ENCODE results near the gene JARID2. TPM values are rescaled to one million over a fixed set of nuclear protein-coding genes. Genes with fewer than 3 reads are reported as not detected.
"Not testable (repeated sequence)": the region's sequence is repeated elsewhere in the genome, so short reads cannot be mapped to it uniquely, and the experiment has no call there.

The JARID2 gene
- total RNA-seq, 2 experiments from 2014 or later, result 30.0 to 42.4 TPM

GRCh38 chr6:15290962-15291704 lies 45.3 kb downstream of the JARID2 start:
- ATAC-seq, result peak; percentile 25
- Mint-ChIP-seq H3K4me3 (no peak overlapping the region), H3K36me3 (peaks cover 28% of the 10 kb centered on the region), H3K27ac (peak overlapping the region; percentile 69), H3K27me3 (no peaks in the 10 kb centered on the region), H3K9me3 (ENCODE audit: low read depth) (no peaks in the 10 kb centered on the region), H3K4me1 (peaks cover 67% of the 10 kb centered on the region)
- CTCF ChIA-PET, result interaction anchor here (1.0 kb wide), 1 partner anchor 59 kb away, joined by 3 read pairs; no protein-coding TSS in a partner anchor
- no peak for DNase-seq

GRCh38 chr6:15292721-15293302 lies 46.9 kb downstream of the JARID2 start:
- Mint-ChIP-seq H3K9me3 (ENCODE audit: low read depth) (no peaks in the 10 kb centered on the region), H3K36me3 (peaks cover 25% of the 10 kb centered on the region), H3K27ac (peak overlapping the region; percentile 44), H3K27me3 (no peaks in the 10 kb centered on the region), H3K4me3 (no peak overlapping the region), H3K4me1 (peaks cover 79% of the 10 kb centered on the region)
- DNase-seq (no peak), ATAC-seq (no peak)
- CTCF ChIA-PET, result no interaction called here

- no peaks in the 10 kb centered on the region for H3K27me3 Mint-ChIP-seq
- peaks cover 79% of the 10 kb centered on the region for H3K4me1 Mint-ChIP-seq
- H3K4me3 Mint-ChIP-seq, result no peak overlapping the region
- no peak for DNase-seq
- peaks cover 21% of the 10 kb centered on the region for H3K36me3 Mint-ChIP-seq
- ATAC-seq, result no peak
- no peaks in the 10 kb centered on the region for H3K9me3 Mint-ChIP-seq (ENCODE audit: low read depth)
- H3K27ac Mint-ChIP-seq, result peak overlapping the region; percentile 40
- CTCF ChIA-PET, result interaction anchor here (1.0 kb wide), 1 partner anchor 10 kb away, joined by 3 read pairs; no protein-coding TSS in a partner anchor
Measured at GRCh38 chr6:15293674-15294073, 47.8 kb downstream of the JARID2 start.

- no peaks in the 10 kb centered on the region for H3K27me3 Mint-ChIP-seq
- no peak overlapping the region for H3K4me3 Mint-ChIP-seq
- CTCF ChIA-PET, result interaction anchor here (1.0 kb wide), 1 partner anchor 9 kb away, joined by 3 read pairs; no protein-coding TSS in a partner anchor
- H3K9me3 Mint-ChIP-seq (ENCODE audit: low read depth), result no peaks in the 10 kb centered on the region
- H3K36me3 Mint-ChIP-seq, result peaks cover 17% of the 10 kb centered on the region
- DNase-seq, result no peak
- peak overlapping the region; percentile 27 for H3K27ac Mint-ChIP-seq
- ATAC-seq, result no peak
- peaks cover 82% of the 10 kb centered on the region for H3K4me1 Mint-ChIP-seq
Measured at GRCh38 chr6:15294504-15294903, 48.6 kb downstream of the JARID2 start.

GRCh38 chr6:15296249-15296648 lies 50.4 kb downstream of the JARID2 start:
- peak overlapping the region; percentile 48 for H3K4me3 Mint-ChIP-seq
- no peaks in the 10 kb centered on the region for H3K9me3 Mint-ChIP-seq (ENCODE audit: low read depth)
- no peak for DNase-seq
- CTCF ChIA-PET, result interaction anchor here (0.8 kb wide), 1 partner anchor 145 kb away, joined by 3 read pairs; no protein-coding TSS in a partner anchor
- H3K27me3 Mint-ChIP-seq, result no peaks in the 10 kb centered on the region
- peak overlapping the region; percentile 92 for H3K27ac Mint-ChIP-seq
- peaks cover 86% of the 10 kb centered on the region for H3K4me1 Mint-ChIP-seq
- H3K36me3 Mint-ChIP-seq, result peaks cover 19% of the 10 kb centered on the region
- no peak for ATAC-seq

GRCh38 chr6:15296735-15297134 lies 50.9 kb downstream of the JARID2 start:
- DNase-seq, result peak; percentile 79

GRCh38 chr6:15297167-15297566 lies 51.3 kb downstream of the JARID2 start:
- H3K27me3 Mint-ChIP-seq; H3K9me3 Mint-ChIP-seq (ENCODE audit: low read depth); H3K4me3 Mint-ChIP-seq; ATAC-seq; DNase-seq: not testable (repeated sequence)
- CTCF ChIA-PET, result interaction anchor here (1.6 kb wide), 1 partner anchor 9 kb away, joined by 4 read pairs; no protein-coding TSS in a partner anchor
- peaks cover 26% of the 10 kb centered on the region for H3K36me3 Mint-ChIP-seq
- peak overlapping the region; percentile 92 for H3K27ac Mint-ChIP-seq
- peaks cover 86% of the 10 kb centered on the region for H3K4me1 Mint-ChIP-seq

More at GRCh38 chr6:15296735-15297134, 50.9 kb downstream of the JARID2 start:
- Mint-ChIP-seq H3K4me3 (peak overlapping the region; percentile 48), H3K9me3 (ENCODE audit: low read depth) (no peaks in the 10 kb centered on the region), H3K4me1 (peaks cover 86% of the 10 kb centered on the region), H3K36me3 (peaks cover 24% of the 10 kb centered on the region), H3K27me3 (no peaks in the 10 kb centered on the region), H3K27ac (peak overlapping the region; percentile 92)
- peak; percentile 70 for ATAC-seq
- CTCF ChIA-PET, result interaction anchor here (1.6 kb wide), 1 partner anchor 9 kb away, joined by 4 read pairs; no protein-coding TSS in a partner anchor

- peaks cover 88% of the 10 kb centered on the region for H3K4me1 Mint-ChIP-seq
- no peaks in the 10 kb centered on the region for H3K9me3 Mint-ChIP-seq (ENCODE audit: low read depth)
- CTCF ChIA-PET, result interaction anchor here (1.3 to 2.9 kb wide), 3 partner anchors 8 to 46 kb away, joined by 4 to 11 read pairs (median 4); no protein-coding TSS in a partner anchor
- no peaks in the 10 kb centered on the region for H3K27me3 Mint-ChIP-seq
- no peak overlapping the region for H3K4me3 Mint-ChIP-seq
- DNase-seq (no peak), ATAC-seq (no peak)
- peak overlapping the region; percentile 92 for H3K27ac Mint-ChIP-seq
- H3K36me3 Mint-ChIP-seq, result peaks cover 24% of the 10 kb centered on the region
Measured at GRCh38 chr6:15297895-15298590, 52.2 kb downstream of the JARID2 start.

GRCh38 chr6:15299430-15300131 lies 53.7 kb downstream of the JARID2 start:
- Mint-ChIP-seq H3K4me3 (peak overlapping the region; percentile 43), H3K27me3 (no peaks in the 10 kb centered on the region), H3K36me3 (peaks cover 18% of the 10 kb centered on the region), H3K4me1 (peaks cover 87% of the 10 kb centered on the region), H3K27ac (peak overlapping the region; percentile 92), H3K9me3 (ENCODE audit: low read depth) (no peaks in the 10 kb centered on the region)
- peak; percentile 90 for DNase-seq
- peak; percentile 65 for ATAC-seq
- CTCF ChIA-PET, result interaction anchor here (0.7 to 4.1 kb wide), 8 partner anchors 11 to 50 kb away, joined by 3 to 13 read pairs (median 3); no protein-coding TSS in a partner anchor

- H3K4me1 Mint-ChIP-seq, result peaks cover 91% of the 10 kb centered on the region
- H3K4me3 Mint-ChIP-seq, result peak overlapping the region; percentile 43
- peaks cover 18% of the 10 kb centered on the region for H3K36me3 Mint-ChIP-seq
- CTCF ChIA-PET, result interaction anchor here (4.1 kb wide), 1 partner anchor 52 kb away, joined by 13 read pairs; no protein-coding TSS in a partner anchor
- H3K27ac Mint-ChIP-seq, result peak overlapping the region; percentile 92
- DNase-seq (no peak), ATAC-seq (peak; percentile 24)
- H3K27me3 Mint-ChIP-seq, result no peaks in the 10 kb centered on the region
- H3K9me3 Mint-ChIP-seq (ENCODE audit: low read depth), result no peaks in the 10 kb centered on the region
Measured at GRCh38 chr6:15301179-15302006, 55.5 kb downstream of the JARID2 start.

- Mint-ChIP-seq H3K36me3 (peaks cover 21% of the 10 kb centered on the region), H3K27me3 (no peaks in the 10 kb centered on the region), H3K4me1 (peaks cover 84% of the 10 kb centered on the region), H3K9me3 (ENCODE audit: low read depth) (no peaks in the 10 kb centered on the region), H3K27ac (peak overlapping the region; percentile 39), H3K4me3 (no peak overlapping the region)
- CTCF ChIA-PET, result interaction anchor here (0.7 to 1.8 kb wide), 5 partner anchors 9 to 108 kb away, joined by 3 to 6 read pairs (median 3); no protein-coding TSS in a partner anchor
- DNase-seq (no peak), ATAC-seq (no peak)
Measured at GRCh38 chr6:15303162-15303919, 57.5 kb downstream of the JARID2 start.
